ENCODE results near the gene DMD. TPM values are rescaled to one million over a fixed set of nuclear protein-coding genes. Genes with fewer than 3 reads are reported as not detected.
A peak's percentile ranks its signal among the peaks of the same experiment; 100 is the strongest.

The DMD gene
- total RNA-seq, 1 donor from 2014 or later = 22.2 TPM

DNA sequence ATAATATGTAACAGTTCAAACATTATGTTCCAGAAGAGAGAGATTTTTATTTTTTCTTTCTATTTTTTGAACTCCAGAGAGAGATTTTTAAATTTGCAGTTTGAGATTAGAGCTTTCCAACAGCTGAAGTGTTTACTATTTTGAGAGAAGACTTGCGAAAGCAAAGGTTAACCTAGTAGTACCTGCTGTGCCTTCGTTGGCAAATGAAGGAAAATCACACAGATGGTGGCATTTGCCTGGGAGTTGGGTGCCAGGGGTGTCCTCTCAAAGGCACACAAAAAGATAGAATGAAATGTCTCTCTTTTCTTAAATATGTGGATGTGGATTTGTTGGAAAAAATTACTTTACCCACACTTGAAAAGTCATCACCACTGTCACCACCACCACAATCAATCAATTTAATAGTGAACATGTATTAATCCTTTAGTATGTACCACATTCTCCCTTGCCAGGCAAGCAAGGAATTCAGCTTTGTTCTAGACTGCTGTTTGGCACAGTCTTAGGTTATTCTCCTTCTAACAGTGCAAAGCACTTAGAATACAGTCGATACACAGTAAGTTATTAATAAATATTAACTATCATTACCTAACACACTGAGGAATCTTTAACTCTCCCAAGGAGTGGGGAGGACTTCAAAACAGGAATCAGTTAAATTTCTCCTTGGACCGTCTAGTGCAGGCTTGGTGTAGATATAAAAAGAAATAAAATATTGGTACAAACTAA is 1301.3 kb downstream of the DMD start:
- Mint-ChIP-seq H3K4me1 (ENCODE audit: low read depth, unreplicated experiment) (no peaks in the 10 kb centered on the region), H3K9me3 (ENCODE audit: unreplicated experiment) (no peaks in the 10 kb centered on the region)
- no peak overlapping the region for H3K27ac ChIP-seq (ENCODE audit: low read depth, low read length)

DNA sequence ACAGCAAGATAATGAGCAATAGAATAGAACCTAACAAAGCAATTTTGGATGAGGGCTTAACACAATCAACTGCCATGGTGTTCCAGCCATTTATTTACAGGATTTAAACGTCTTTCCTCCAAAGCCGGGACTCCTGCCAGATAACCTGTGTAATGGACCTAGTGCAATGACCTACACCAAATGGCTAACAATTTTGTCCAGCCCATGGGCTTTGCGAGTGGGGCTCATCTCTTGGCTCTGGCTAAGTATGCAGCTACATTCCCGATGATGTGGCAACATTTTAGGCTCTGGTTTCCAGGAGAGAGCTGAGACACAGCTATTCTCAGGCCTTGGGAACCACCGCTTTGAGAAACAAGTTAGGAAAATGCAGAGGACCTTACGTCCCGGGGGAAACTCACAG is 1317.2 kb downstream of the DMD start:
- no peak overlapping the region for H2AFZ ChIP-seq (ENCODE audit: low read depth, low read length)
- DNase-seq (ENCODE audit: low read depth) (no peak), FAIRE-seq (no peak)
- Mint-ChIP-seq H3K27ac (ENCODE audit: unreplicated experiment) (no peak overlapping the region), H3K4me3 (ENCODE audit: unreplicated experiment) (no peak overlapping the region), H3K27me3 (ENCODE audit: low read depth, unreplicated experiment) (no peaks in the 10 kb centered on the region), H3K36me3 (ENCODE audit: low read depth, unreplicated experiment) (no peaks in the 10 kb centered on the region), H3K4me1 (ENCODE audit: low read depth, unreplicated experiment) (no peaks in the 10 kb centered on the region), H3K9me3 (ENCODE audit: unreplicated experiment) (no peaks in the 10 kb centered on the region)
- no peaks in the 10 kb centered on the region for H3K4me1 ChIP-seq (ENCODE audit: insufficient read depth, low read length)
- H4K20me1 ChIP-seq (ENCODE audit: insufficient read depth, low read length) = no peaks in the 10 kb centered on the region
- no peak overlapping the region for H3K9ac ChIP-seq (ENCODE audit: low read length)
- no peaks in the 10 kb centered on the region for H3K27me3 ChIP-seq (ENCODE audit: insufficient read depth, low read length)
- no peak for TF ChIP-seq EZH2 (IDR thresholded peaks at IDR 0.05; ENCODE audit: insufficient read depth, low read length)
- TF ChIP-seq, protein P1, sequence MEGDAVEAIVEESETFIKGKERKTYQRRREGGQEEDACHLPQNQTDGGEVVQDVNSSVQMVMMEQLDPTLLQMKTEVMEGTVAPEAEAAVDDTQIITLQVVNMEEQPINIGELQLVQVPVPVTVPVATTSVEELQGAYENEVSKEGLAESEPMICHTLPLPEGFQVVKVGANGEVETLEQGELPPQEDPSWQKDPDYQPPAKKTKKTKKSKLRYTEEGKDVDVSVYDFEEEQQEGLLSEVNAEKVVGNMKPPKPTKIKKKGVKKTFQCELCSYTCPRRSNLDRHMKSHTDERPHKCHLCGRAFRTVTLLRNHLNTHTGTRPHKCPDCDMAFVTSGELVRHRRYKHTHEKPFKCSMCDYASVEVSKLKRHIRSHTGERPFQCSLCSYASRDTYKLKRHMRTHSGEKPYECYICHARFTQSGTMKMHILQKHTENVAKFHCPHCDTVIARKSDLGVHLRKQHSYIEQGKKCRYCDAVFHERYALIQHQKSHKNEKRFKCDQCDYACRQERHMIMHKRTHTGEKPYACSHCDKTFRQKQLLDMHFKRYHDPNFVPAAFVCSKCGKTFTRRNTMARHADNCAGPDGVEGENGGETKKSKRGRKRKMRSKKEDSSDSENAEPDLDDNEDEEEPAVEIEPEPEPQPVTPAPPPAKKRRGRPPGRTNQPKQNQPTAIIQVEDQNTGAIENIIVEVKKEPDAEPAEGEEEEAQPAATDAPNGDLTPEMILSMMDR (IDR thresholded peaks at IDR 0.05; ENCODE audit: insufficient read depth, low read depth, low read length) = no peak
- no peaks in the 10 kb centered on the region for H3K36me3 ChIP-seq (ENCODE audit: insufficient read depth, low read length)
- no peak overlapping the region for H3K4me2 ChIP-seq (ENCODE audit: low read length)
- no peaks in the 10 kb centered on the region for H3K79me2 ChIP-seq (ENCODE audit: insufficient read depth, low read length)
- H3K27ac ChIP-seq (ENCODE audit: low read depth, low read length) = no peak overlapping the region
- no peaks in the 10 kb centered on the region for H3K9me3 ChIP-seq (ENCODE audit: insufficient read depth, low read depth, low read length)
- no peak overlapping the region for H3K4me3 ChIP-seq (ENCODE audit: insufficient read depth, low read depth, low read length)

More for the DNA sequence above, 1301.3 kb downstream of the DMD start:
- Histone ChIP-seq H4K20me1 (ENCODE audit: insufficient read depth, low read length) (no peaks in the 10 kb centered on the region), H3K36me3 (ENCODE audit: insufficient read depth, low read length) (no peaks in the 10 kb centered on the region), H3K4me3 (ENCODE audit: insufficient read depth, low read depth, low read length) (no peak overlapping the region), H3K27me3 (ENCODE audit: insufficient read depth, low read length) (no peaks in the 10 kb centered on the region), H3K79me2 (ENCODE audit: insufficient read depth, low read length) (no peaks in the 10 kb centered on the region), H3K9me3 (ENCODE audit: insufficient read depth, low read depth, low read length) (no peaks in the 10 kb centered on the region), H3K9ac (ENCODE audit: low read length) (no peak overlapping the region), H3K4me2 (ENCODE audit: low read length) (no peak overlapping the region), H3K4me1 (ENCODE audit: insufficient read depth, low read length) (no peaks in the 10 kb centered on the region), H2AFZ (ENCODE audit: low read depth, low read length) (no peak overlapping the region)
- Mint-ChIP-seq H3K4me3 (ENCODE audit: unreplicated experiment) (no peak overlapping the region), H3K27me3 (ENCODE audit: low read depth, unreplicated experiment) (no peaks in the 10 kb centered on the region), H3K27ac (ENCODE audit: unreplicated experiment) (no peak overlapping the region), H3K36me3 (ENCODE audit: low read depth, unreplicated experiment) (no peaks in the 10 kb centered on the region)
- no peak for TF ChIP-seq EZH2 (IDR thresholded peaks at IDR 0.05; ENCODE audit: insufficient read depth, low read length)
- TF ChIP-seq, protein P1 (IDR thresholded peaks at IDR 0.05; ENCODE audit: insufficient read depth, low read depth, low read length) = no peak
- FAIRE-seq (peak; percentile 20), DNase-seq (ENCODE audit: low read depth) (no peak)

DNA sequence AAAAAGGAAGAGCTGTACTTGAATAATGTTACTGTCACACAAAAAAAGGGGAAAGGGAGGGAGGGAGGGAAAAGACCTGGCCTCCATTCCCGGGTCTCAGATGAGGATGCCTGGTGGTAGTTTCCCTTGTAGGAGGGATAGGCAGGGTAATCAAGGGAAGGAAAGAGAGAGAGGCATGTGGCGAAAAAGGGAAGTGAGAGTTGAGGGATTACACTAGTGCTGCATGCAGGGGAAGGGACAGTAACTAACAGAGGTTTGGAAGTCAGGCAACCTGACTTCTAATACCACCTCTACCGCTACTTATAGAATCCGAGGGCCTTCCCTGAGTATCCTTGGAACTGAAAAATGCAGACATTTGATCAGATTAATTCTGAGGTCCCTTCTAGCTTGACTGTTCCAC is 1317.8 kb downstream of the DMD start:
- Histone ChIP-seq H3K4me2 (ENCODE audit: low read length) (no peak overlapping the region), H3K27me3 (ENCODE audit: insufficient read depth, low read length) (no peaks in the 10 kb centered on the region), H2AFZ (ENCODE audit: low read depth, low read length) (no peak overlapping the region), H3K9ac (ENCODE audit: low read length) (no peak overlapping the region), H3K27ac (ENCODE audit: low read depth, low read length) (no peak overlapping the region), H3K79me2 (ENCODE audit: insufficient read depth, low read length) (no peaks in the 10 kb centered on the region), H3K4me1 (ENCODE audit: insufficient read depth, low read length) (no peaks in the 10 kb centered on the region), H3K4me3 (ENCODE audit: insufficient read depth, low read depth, low read length) (no peak overlapping the region), H3K9me3 (ENCODE audit: insufficient read depth, low read depth, low read length) (no peaks in the 10 kb centered on the region), H4K20me1 (ENCODE audit: insufficient read depth, low read length) (no peaks in the 10 kb centered on the region), H3K36me3 (ENCODE audit: insufficient read depth, low read length) (no peaks in the 10 kb centered on the region)
- DNase-seq (ENCODE audit: low read depth) (no peak), FAIRE-seq (peak; percentile 69)
- H3K4me1 Mint-ChIP-seq (ENCODE audit: low read depth, unreplicated experiment) = no peaks in the 10 kb centered on the region
- no peaks in the 10 kb centered on the region for H3K27me3 Mint-ChIP-seq (ENCODE audit: low read depth, unreplicated experiment)
- no peak overlapping the region for H3K27ac Mint-ChIP-seq (ENCODE audit: unreplicated experiment)
- H3K9me3 Mint-ChIP-seq (ENCODE audit: unreplicated experiment) = no peaks in the 10 kb centered on the region
- H3K4me3 Mint-ChIP-seq (ENCODE audit: unreplicated experiment) = no peak overlapping the region
- no peaks in the 10 kb centered on the region for H3K36me3 Mint-ChIP-seq (ENCODE audit: low read depth, unreplicated experiment)
- TF ChIP-seq, protein P1 (IDR thresholded peaks at IDR 0.05; ENCODE audit: insufficient read depth, low read depth, low read length) = no peak
- TF ChIP-seq EZH2 (IDR thresholded peaks at IDR 0.05; ENCODE audit: insufficient read depth, low read length) = no peak

Measured in astrocyte (in vitro differentiated cells and primary cell).